BJ (cell line): ENCODE results near the gene PDE7B. TPM values are rescaled to one million over a fixed set of nuclear protein-coding genes. Genes with fewer than 3 reads are reported as not detected.

ENCODE experiments used
- CTCF ChIA-PET: fragments of 350-600 bp; formaldehyde crosslinking; extraction: SDS; loops from one replicate; lab custom pipeline; 2021; ENCODE audit warnings: antibody characterized with exemption, inconsistent platforms; lab: Yijun Ruan, JAX
- POLR2A ChIA-PET: fragments of 300-600 bp; sonication (Branson Sonifier 250); formaldehyde crosslinking; extraction: SDS; loops from one replicate; lab custom pipeline; 2021; ENCODE audit warnings: antibody characterized with exemption; lab: Charles Lee
- DNase-seq: peaks from one replicate; pipeline ENCODE4 v3.0.0-alpha.2; 2011; ENCODE audit warnings: low read depth
- H3K27me3 ChIP-seq: 2 replicates; pipeline ENCODE4 v1.6.0; 2011; ENCODE audit warnings: low read length; ENCODE audit not compliant: control insufficient read depth, insufficient read depth
- H3K36me3 ChIP-seq: 2 replicates; pipeline ENCODE4 v1.5.1; 2011; ENCODE audit warnings: low read length; ENCODE audit not compliant: control insufficient read depth, insufficient read depth
- H3K4me3 ChIP-seq: 2 replicates; pipeline ENCODE4 v1.5.1; 2011; ENCODE audit warnings: low read depth, mild to moderate bottlenecking, control low read depth, low read length
- CTCF ChIP-seq: IDR thresholded peaks from 2 replicates; pipeline ENCODE4 v1.5.1; 2011; ENCODE audit warnings: low read depth, mild to moderate bottlenecking, control low read depth, inconsistent platforms, low read length, moderate library complexity; ENCODE audit not compliant: insufficient read depth
- polyA plus RNA-seq: library from polyadenylated mRNA; depleted of rRNA; stranded (reverse); fragments of >200 nt; gene quantifications from 2 replicates; pipeline ENCODE4 v1.2.3, GENCODE V29; 2011

PDE7B gene
- polyA plus RNA-seq, 1 experiment = 2.7 TPM

DNA sequence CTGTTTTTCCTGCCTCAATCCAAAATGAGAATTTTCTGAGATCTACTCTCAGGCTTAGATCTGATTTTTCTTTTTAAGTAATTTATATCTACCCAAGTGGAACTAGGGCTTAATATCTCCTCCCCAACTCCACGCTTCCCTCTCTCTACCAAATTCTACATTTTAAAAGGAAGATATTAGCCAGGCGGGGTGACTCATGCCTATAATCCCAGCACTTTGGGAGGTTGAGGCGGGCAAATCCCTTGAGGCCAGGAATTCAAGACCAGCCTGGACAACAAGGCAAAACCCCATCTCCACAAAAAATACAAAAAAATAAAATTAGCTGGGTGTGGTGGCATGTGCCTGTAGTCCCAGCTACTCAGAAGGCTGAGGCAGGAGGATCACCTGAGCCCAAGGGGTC lies 337.6 kb downstream of the PDE7B start:
- H3K27me3 ChIP-seq = no peaks in the 10 kb centered on the region
- no peak for DNase-seq
- no peaks in the 10 kb centered on the region for H3K36me3 ChIP-seq
- POLR2A ChIA-PET = no interaction called here
- CTCF ChIA-PET = interaction anchor here (2.2 kb wide), 1 partner anchor 37 kb away, joined by 4 read pairs; no protein-coding TSS in a partner anchor
- no peak for TF ChIP-seq CTCF
- no peak overlapping the region for H3K4me3 ChIP-seq

DNA sequence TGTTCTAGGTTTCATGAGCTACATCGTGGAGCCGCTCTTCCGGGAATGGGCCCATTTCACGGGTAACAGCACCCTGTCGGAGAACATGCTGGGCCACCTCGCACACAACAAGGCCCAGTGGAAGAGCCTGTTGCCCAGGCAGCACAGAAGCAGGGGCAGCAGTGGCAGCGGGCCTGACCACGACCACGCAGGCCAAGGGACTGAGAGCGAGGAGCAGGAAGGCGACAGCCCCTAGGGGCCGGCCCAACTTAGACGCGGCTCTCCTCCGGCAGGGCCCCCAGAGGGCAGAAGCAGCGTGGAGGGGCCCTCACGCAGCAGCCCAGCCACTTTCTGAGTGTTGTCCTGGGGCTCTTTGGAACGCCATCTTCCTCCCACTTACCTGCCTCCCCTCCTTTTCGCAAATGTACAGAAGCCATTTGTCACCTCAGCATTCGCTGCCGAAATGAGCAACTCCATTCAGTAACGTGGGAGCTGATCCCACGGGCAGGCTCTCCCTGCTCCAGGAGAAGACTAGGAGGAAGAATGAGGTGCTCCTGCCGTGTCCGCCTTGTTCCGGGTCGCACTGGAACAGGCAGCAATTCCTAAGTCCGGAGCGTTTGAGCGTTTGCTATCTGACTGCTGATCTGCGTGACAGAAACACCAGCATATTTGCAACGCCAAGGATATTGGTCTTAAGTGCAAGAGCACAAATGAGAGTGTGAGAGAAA lies 340.3 kb downstream of the PDE7B start:
- no peaks in the 10 kb centered on the region for H3K36me3 ChIP-seq
- ChIA-PET CTCF (no interaction called here), POLR2A (no interaction called here)
- no peak overlapping the region for H3K4me3 ChIP-seq
- TF ChIP-seq CTCF = no peak
- H3K27me3 ChIP-seq = no peaks in the 10 kb centered on the region
- DNase-seq = no peak

GRCh38 chr6:136192902-136193301 lies 341.4 kb downstream of the PDE7B start:
- DNase-seq = no peak
- TF ChIP-seq CTCF = no peak
- Histone ChIP-seq H3K36me3 (no peaks in the 10 kb centered on the region), H3K4me3 (no peak overlapping the region), H3K27me3 (no peaks in the 10 kb centered on the region)
- ChIA-PET POLR2A (no interaction called here), CTCF (interaction anchor here (0.7 kb wide), 1 partner anchor 9 kb away, joined by 4 read pairs; no protein-coding TSS in a partner anchor)

- ChIA-PET CTCF (interaction anchor here (1.2 kb wide), 2 partner anchors 9 to 167 kb away, joined by 3 to 4 read pairs; no protein-coding TSS in a partner anchor), POLR2A (interaction anchor here (0.6 kb wide), 1 partner anchor 719 kb away, joined by 3 read pairs; no protein-coding TSS in a partner anchor)
- Histone ChIP-seq H3K27me3 (peaks cover 1% of the 10 kb centered on the region; the same call in 1 of the 2 replicates), H3K4me3 (no peak overlapping the region), H3K36me3 (no peaks in the 10 kb centered on the region)
- no peak for TF ChIP-seq CTCF
- DNase-seq = no peak
Measured at GRCh38 chr6:136201732-136202131, 350.2 kb downstream of the PDE7B start.

- TF ChIP-seq CTCF = no peak
- H3K27me3 ChIP-seq = peaks cover 1% of the 10 kb centered on the region; the same call in 1 of the 2 replicates
- no peak for DNase-seq
- POLR2A ChIA-PET = no interaction called here
- no peak overlapping the region for H3K4me3 ChIP-seq
- CTCF ChIA-PET = interaction anchor here (0.6 to 1.5 kb wide), 2 partner anchors 14 to 146 kb away, joined by 3 to 4 read pairs; no protein-coding TSS in a partner anchor
- H3K36me3 ChIP-seq = no peaks in the 10 kb centered on the region
Measured at GRCh38 chr6:136208783-136209182, 357.3 kb downstream of the PDE7B start.
